Measurements from ENCODE around the gene TRIM54. TPM values are rescaled to one million over a fixed set of nuclear protein-coding genes. Genes with fewer than 3 reads are reported as not detected.

Gene TRIM54
- total and polyA plus RNA-seq, 4 donors, result 0.03 TPM; not detected in 3

DNA sequence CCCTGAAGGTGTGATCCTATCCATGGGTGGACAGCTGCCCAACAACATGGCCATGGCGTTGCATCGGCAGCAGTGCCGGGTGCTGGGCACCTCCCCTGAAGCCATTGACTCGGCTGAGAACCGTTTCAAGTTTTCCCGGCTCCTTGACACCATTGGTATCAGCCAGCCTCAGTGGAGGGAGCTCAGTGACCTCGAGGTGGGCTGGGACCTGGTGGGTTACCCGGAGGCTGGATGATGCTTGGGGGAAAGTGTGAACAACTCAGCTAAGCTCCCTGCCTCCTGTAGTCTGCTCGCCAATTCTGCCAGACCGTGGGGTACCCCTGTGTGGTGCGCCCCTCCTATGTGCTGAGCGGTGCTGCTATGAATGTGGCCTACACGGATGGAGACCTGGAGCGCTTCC, 48.9 kb upstream of the TRIM54 start:
- Histone ChIP-seq H3K27ac (ENCODE audit: low read depth in 1 of 2, low read length in 2 of 2) (no peak overlapping the region), H3K4me1 (ENCODE audit: control insufficient read depth in 4 of 4, insufficient read depth in 4 of 4, low read length in 3 of 4) (no peaks in the 10 kb centered on the region), H3K9me3 (ENCODE audit: control insufficient read depth in 4 of 4, low read length in 3 of 4) (no peaks in the 10 kb centered on the region), H3K27me3 (ENCODE audit: control insufficient read depth in 4 of 4, insufficient read depth in 4 of 4, low read length in 3 of 4) (no peaks in the 10 kb centered on the region), H3K36me3 (ENCODE audit: control insufficient read depth in 4 of 4, insufficient read depth in 3 of 4, low read depth in 1 of 4, low read length in 3 of 4) (peaks cover 20 to 75% (median 65%) of the 10 kb centered on the region in 4 donors), H3K9ac (ENCODE audit: low read depth in 1 of 2, low read length in 2 of 2) (no peak overlapping the region), H3K4me3 (ENCODE audit: low read depth in 1 of 3, low read length in 3 of 3) (no peak overlapping the region)
- TF ChIP-seq RXRA (IDR thresholded peaks at IDR 0.05), result no peak
- DNase-seq (ENCODE audit: low spot score), result no peak
- 96% methylated on average over 14 of the region's 14 CpGs for WGBS

DNA sequence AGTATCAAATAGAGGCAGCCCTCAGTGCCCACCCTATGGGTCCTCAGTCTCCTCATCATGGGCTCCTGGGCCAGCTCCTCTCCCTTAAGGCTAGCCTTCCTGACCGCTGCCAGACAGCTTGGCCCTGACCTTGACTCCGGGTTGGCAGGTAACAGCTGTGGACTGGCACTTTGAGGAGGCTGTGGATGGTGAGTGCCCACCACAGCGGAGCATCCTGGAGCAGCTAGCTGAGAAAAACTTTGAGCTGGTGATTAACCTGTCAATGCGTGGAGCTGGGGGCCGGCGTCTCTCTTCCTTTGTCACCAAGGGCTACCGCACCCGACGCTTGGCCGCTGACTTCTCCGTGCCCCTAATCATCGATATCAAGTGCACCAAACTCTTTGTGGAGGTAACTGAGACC, 46.1 kb upstream of the TRIM54 start:
- 97% methylated on average over 12 of the region's 12 CpGs for WGBS
- H3K4me3 ChIP-seq (ENCODE audit: low read depth in 1 of 3, low read length in 3 of 3), result no peak overlapping the region
- H3K4me1 ChIP-seq (ENCODE audit: control insufficient read depth in 4 of 4, insufficient read depth in 4 of 4, low read length in 3 of 4), result no peaks in the 10 kb centered on the region
- DNase-seq (ENCODE audit: low spot score), result no peak
- peaks cover 21 to 97% (median 83%) of the 10 kb centered on the region in 4 donors for H3K36me3 ChIP-seq (ENCODE audit: control insufficient read depth in 4 of 4, insufficient read depth in 3 of 4, low read depth in 1 of 4, low read length in 3 of 4)
- no peak overlapping the region for H3K27ac ChIP-seq (ENCODE audit: low read depth in 1 of 2, low read length in 2 of 2)
- no peak for TF ChIP-seq NR2F2 (IDR thresholded peaks at IDR 0.05)
- no peak for TF ChIP-seq RAD21 (IDR thresholded peaks at IDR 0.05)
- TF ChIP-seq, protein P1, sequence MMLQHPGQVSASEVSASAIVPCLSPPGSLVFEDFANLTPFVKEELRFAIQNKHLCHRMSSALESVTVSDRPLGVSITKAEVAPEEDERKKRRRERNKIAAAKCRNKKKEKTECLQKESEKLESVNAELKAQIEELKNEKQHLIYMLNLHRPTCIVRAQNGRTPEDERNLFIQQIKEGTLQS (IDR thresholded peaks at IDR 0.05), result no peak
- no peak for TF ChIP-seq GABPA (IDR thresholded peaks at IDR 0.05 in 1 of 2, conservative IDR thresholded peaks at IDR 0.05 in 1 of 2)
- TF ChIP-seq, protein P2, sequence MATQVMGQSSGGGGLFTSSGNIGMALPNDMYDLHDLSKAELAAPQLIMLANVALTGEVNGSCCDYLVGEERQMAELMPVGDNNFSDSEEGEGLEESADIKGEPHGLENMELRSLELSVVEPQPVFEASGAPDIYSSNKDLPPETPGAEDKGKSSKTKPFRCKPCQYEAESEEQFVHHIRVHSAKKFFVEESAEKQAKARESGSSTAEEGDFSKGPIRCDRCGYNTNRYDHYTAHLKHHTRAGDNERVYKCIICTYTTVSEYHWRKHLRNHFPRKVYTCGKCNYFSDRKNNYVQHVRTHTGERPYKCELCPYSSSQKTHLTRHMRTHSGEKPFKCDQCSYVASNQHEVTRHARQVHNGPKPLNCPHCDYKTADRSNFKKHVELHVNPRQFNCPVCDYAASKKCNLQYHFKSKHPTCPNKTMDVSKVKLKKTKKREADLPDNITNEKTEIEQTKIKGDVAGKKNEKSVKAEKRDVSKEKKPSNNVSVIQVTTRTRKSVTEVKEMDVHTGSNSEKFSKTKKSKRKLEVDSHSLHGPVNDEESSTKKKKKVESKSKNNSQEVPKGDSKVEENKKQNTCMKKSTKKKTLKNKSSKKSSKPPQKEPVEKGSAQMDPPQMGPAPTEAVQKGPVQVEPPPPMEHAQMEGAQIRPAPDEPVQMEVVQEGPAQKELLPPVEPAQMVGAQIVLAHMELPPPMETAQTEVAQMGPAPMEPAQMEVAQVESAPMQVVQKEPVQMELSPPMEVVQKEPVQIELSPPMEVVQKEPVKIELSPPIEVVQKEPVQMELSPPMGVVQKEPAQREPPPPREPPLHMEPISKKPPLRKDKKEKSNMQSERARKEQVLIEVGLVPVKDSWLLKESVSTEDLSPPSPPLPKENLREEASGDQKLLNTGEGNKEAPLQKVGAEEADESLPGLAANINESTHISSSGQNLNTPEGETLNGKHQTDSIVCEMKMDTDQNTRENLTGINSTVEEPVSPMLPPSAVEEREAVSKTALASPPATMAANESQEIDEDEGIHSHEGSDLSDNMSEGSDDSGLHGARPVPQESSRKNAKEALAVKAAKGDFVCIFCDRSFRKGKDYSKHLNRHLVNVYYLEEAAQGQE (IDR thresholded peaks at IDR 0.05), result no peak
- no peak for TF ChIP-seq EGR1 (IDR thresholded peaks at IDR 0.05; ENCODE audit: low read depth in 2 of 2)
- TF ChIP-seq JUND (IDR thresholded peaks at IDR 0.05), result no peak
- no peak for TF ChIP-seq HNF4A (conservative IDR thresholded peaks at IDR 0.05)
- no peak for TF ChIP-seq FOXA1 (IDR thresholded peaks at IDR 0.05)
- TF ChIP-seq, protein P3, sequence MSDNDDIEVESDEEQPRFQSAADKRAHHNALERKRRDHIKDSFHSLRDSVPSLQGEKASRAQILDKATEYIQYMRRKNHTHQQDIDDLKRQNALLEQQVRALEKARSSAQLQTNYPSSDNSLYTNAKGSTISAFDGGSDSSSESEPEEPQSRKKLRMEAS (IDR thresholded peaks at IDR 0.05), result no peak
- no peak for TF ChIP-seq RXRA (IDR thresholded peaks at IDR 0.05)
- TF ChIP-seq, protein P4, sequence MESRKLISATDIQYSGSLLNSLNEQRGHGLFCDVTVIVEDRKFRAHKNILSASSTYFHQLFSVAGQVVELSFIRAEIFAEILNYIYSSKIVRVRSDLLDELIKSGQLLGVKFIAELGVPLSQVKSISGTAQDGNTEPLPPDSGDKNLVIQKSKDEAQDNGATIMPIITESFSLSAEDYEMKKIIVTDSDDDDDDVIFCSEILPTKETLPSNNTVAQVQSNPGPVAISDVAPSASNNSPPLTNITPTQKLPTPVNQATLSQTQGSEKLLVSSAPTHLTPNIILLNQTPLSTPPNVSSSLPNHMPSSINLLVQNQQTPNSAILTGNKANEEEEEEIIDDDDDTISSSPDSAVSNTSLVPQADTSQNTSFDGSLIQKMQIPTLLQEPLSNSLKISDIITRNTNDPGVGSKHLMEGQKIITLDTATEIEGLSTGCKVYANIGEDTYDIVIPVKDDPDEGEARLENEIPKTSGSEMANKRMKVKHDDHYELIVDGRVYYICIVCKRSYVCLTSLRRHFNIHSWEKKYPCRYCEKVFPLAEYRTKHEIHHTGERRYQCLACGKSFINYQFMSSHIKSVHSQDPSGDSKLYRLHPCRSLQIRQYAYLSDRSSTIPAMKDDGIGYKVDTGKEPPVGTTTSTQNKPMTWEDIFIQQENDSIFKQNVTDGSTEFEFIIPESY (IDR thresholded peaks at IDR 0.05), result no peak
- TF ChIP-seq, protein P5, sequence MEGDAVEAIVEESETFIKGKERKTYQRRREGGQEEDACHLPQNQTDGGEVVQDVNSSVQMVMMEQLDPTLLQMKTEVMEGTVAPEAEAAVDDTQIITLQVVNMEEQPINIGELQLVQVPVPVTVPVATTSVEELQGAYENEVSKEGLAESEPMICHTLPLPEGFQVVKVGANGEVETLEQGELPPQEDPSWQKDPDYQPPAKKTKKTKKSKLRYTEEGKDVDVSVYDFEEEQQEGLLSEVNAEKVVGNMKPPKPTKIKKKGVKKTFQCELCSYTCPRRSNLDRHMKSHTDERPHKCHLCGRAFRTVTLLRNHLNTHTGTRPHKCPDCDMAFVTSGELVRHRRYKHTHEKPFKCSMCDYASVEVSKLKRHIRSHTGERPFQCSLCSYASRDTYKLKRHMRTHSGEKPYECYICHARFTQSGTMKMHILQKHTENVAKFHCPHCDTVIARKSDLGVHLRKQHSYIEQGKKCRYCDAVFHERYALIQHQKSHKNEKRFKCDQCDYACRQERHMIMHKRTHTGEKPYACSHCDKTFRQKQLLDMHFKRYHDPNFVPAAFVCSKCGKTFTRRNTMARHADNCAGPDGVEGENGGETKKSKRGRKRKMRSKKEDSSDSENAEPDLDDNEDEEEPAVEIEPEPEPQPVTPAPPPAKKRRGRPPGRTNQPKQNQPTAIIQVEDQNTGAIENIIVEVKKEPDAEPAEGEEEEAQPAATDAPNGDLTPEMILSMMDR (IDR thresholded peaks at IDR 0.05; ENCODE audit: low read depth, low read length, missing input control), result no peak
- TF ChIP-seq YY1 (IDR thresholded peaks at IDR 0.05), result no peak
- no peak for TF ChIP-seq SP1 (IDR thresholded peaks at IDR 0.05)
- TF ChIP-seq HNF4G (IDR thresholded peaks at IDR 0.05), result no peak
- no peaks in the 10 kb centered on the region for H3K27me3 ChIP-seq (ENCODE audit: control insufficient read depth in 4 of 4, insufficient read depth in 4 of 4, low read length in 3 of 4)
- H3K9me3 ChIP-seq (ENCODE audit: control insufficient read depth in 4 of 4, low read length in 3 of 4), result no peaks in the 10 kb centered on the region
- H3K9ac ChIP-seq (ENCODE audit: low read depth in 1 of 2, low read length in 2 of 2), result no peak overlapping the region
